K562 (cell line): ENCODE measurements around the gene SRSF1. TPM values are rescaled to one million over a fixed set of nuclear protein-coding genes. Genes with fewer than 3 reads are reported as not detected.
A peak's percentile ranks its signal among the peaks of the same experiment; 100 is the strongest.

Experiments
- ARID2 ChIP-seq: fragments of 450-650 bp; IDR thresholded peaks from 2 replicates; pipeline ENCODE4 v1.6.1; 2017; ENCODE audit warnings: antibody characterized with exemption, mild to moderate bottlenecking
- E2F6 ChIP-seq, 2 experiments: IDR thresholded peaks; 2 replicates each; pipeline ENCODE4 v1.6.1; 2011; ENCODE audit warnings: borderline replicate concordance in 1 of 2, control low read depth in 1 of 2, low read depth in 1 of 2, low read length in 1 of 2, mild to moderate bottlenecking in 1 of 2, mixed read lengths in 1 of 2, moderate library complexity in 1 of 2; ENCODE audit not compliant: insufficient read depth in 1 of 2, insufficient read length in 1 of 2, poor library complexity in 1 of 2, severe bottlenecking in 1 of 2; ENCODE audit errors: extremely low read depth in 1 of 2
- MNT ChIP-seq, 2 experiments: fragments of 450-650 bp; conservative IDR thresholded peaks; 2 replicates each; pipeline ENCODE4 v1.6.1; 2017; ENCODE audit warnings: mild to moderate bottlenecking in 2 of 2, moderate library complexity in 2 of 2
- TCFL5 ChIP-seq: fragments of 250-450 bp; sonication (Bioruptor Pico); conservative IDR thresholded peaks from 2 replicates; pipeline ENCODE4 v1.6.1; 2021; ENCODE audit warnings: mild to moderate bottlenecking, moderate library complexity, matching md5 sums
- ZC3H8 ChIP-seq: fragments of 450-650 bp; IDR thresholded peaks from 2 replicates; pipeline ENCODE4 v1.6.1; 2017
- ZMIZ1 ChIP-seq, 2 experiments: fragments of 150-350 bp in 1 of 2; IDR thresholded peaks; 2 replicates each; pipeline ENCODE4 v1.6.1; 2012 to 2016; ENCODE audit warnings: low read depth in 2 of 2, low read length in 2 of 2, mild to moderate bottlenecking in 1 of 2, moderate library complexity in 1 of 2
- polyA plus RNA-seq, 8 experiments: library from polyadenylated mRNA; depleted of rRNA in 4 of 8; stranded (reverse) in 5 of 8; unstranded in 3 of 8; fragments of >200 nt; fragmentation: Nextera tagmentation in 2 of 8; fragmentation: Illumina TruSeq in 1 of 8; extraction: Ambion mirVana in 2 of 8; extraction: Trizol in 1 of 8; gene quantifications; 2 replicates each; pipeline versions ENCODE4 v1.2.1 to v1.2.3, GENCODE V29; 2011 to 2014; ENCODE audit warnings: inconsistent platforms in 1 of 8, missing spikeins in 1 of 8
- total RNA-seq, 7 experiments: library from RNA; depleted of rRNA in 6 of 7; stranded (reverse); fragments of >200 nt in 6 of 7; fragmentation: Illumina TruSeq in 2 of 7; extraction: Trizol in 2 of 7; gene quantifications; 2 replicates each; pipeline versions ENCODE4 v1.2.1 to v1.2.3, GENCODE V29; 2011 to 2021; ENCODE audit warnings: low replicate concordance in 1 of 7

The SRSF1 gene
- total and polyA plus RNA-seq, 9 of the 15 experiments (the other 6 are each of a cell fraction or from before 2014, with no cell fraction given): 77.8 to 559 (median 442) TPM

- TF ChIP-seq ZMIZ1 (IDR thresholded peaks at IDR 0.05; ENCODE audit: low read depth in 2 of 2, low read length in 2 of 2): 0 out of 4 replicates have a peak, but pooled peaks of 1 of the 2 experiments have one; percentile 16
- no peak for TF ChIP-seq ZC3H8
- peak; percentile 7 to 13 for TF ChIP-seq E2F6 (IDR thresholded peaks at IDR 0.05; ENCODE audit: borderline replicate concordance in 1 of 2, extremely low read depth in 1 of 2, insufficient read depth in 1 of 2, insufficient read length in 1 of 2, low read depth in 1 of 2, low read length in 1 of 2, poor library complexity in 1 of 2, severe bottlenecking in 1 of 2)
- no peak for TF ChIP-seq TCFL5 (CRISPR knock-in tag)
- TF ChIP-seq ARID2: no peak
- TF ChIP-seq MNT (conservative IDR thresholded peaks at IDR 0.05): peak in 1 of 2 experiments; percentile 65; a peak in 2 of 4 replicates
Measured at GRCh38 chr17:57988301-57989250, 18.5 kb downstream of the SRSF1 start (continued).
